HG03558 (cell line): ENCODE results near the gene TP53TG3.
"Not testable (repeated sequence)": the region's sequence is repeated elsewhere in the genome, so short reads cannot be mapped to it uniquely, and the experiment has no call there.

ENCODE experiments used
- ATAC-seq: cut with Tn5 transposase; IDR thresholded peaks from one replicate; pipeline ENCODE4 v1.9.1; 2021; ENCODE audit warnings: moderate number of reproducible peaks; ENCODE audit not compliant: unreplicated experiment; ENCODE audit errors: extremely low read depth

The TP53TG3 gene

GRCh38 chr16:32676065-32676464 lies at the start of gene TP53TG3:
TSS of gene TP53TG3 (minus strand) at chr16:32676165. CDS start at chr16:32676097, 68 bp downstream.
- ATAC-seq = not testable (repeated sequence)

GRCh38 chr16:32650876-32651275 lies 25.1 kb downstream of the TP53TG3 start:
- not testable (repeated sequence) for ATAC-seq

- ATAC-seq = not testable (repeated sequence)
Observed at GRCh38 chr16:32647562-32647961, 28.4 kb downstream of the TP53TG3 start.

- not testable (repeated sequence) for ATAC-seq
Observed at GRCh38 chr16:32646780-32647179, 29.2 kb downstream of the TP53TG3 start.

GRCh38 chr16:32646177-32646576 lies 29.8 kb downstream of the TP53TG3 start:
- ATAC-seq = not testable (repeated sequence)

GRCh38 chr16:32645278-32645908 lies 30.6 kb downstream of the TP53TG3 start:
- not testable (repeated sequence) for ATAC-seq

- ATAC-seq = not testable (repeated sequence)
Observed at GRCh38 chr16:32644715-32645114, 31.2 kb downstream of the TP53TG3 start.

GRCh38 chr16:32637614-32638013 lies 38.4 kb downstream of the TP53TG3 start:
- ATAC-seq = not testable (repeated sequence)

- ATAC-seq = not testable (repeated sequence)
Observed at GRCh38 chr16:32632096-32632495, 43.9 kb downstream of the TP53TG3 start.
